HEK293 (cell line): Measurements from ENCODE around the gene FRYL.
A peak's percentile ranks its signal among the peaks of the same experiment; 100 is the strongest.

ENCODE experiments used
- CTCF ChIA-PET: fragments of 350-600 bp; formaldehyde crosslinking; extraction: SDS; loops from one replicate; lab custom pipeline; 2021; ENCODE audit warnings: antibody characterized with exemption; lab: Yijun Ruan, JAX
- POLR2A ChIA-PET: fragments of 300-600 bp; formaldehyde crosslinking; extraction: SDS; loops from one replicate; lab custom pipeline; 2020; ENCODE audit warnings: antibody characterized with exemption, inconsistent platforms; lab: Yijun Ruan, JAX
- H3K27ac ChIP-seq: fragments of 200-500 bp; sonication (Bioruptor generic); 2 replicates; pipeline ENCODE4 v1.5.1; 2014; ENCODE audit warnings: low read depth, low read length, control low read depth, inconsistent platforms; ENCODE audit errors: extremely low read depth
- H3K36me3 ChIP-seq, 2 experiments: fragments of 200-500 bp in 1 of 2; sonication (Bioruptor generic) in 1 of 2; 1 replicate in 1 of 2; 2 replicates in 1 of 2; pipeline ENCODE4 v1.5.1; 2014 to 2017; ENCODE audit warnings: inconsistent platforms in 2 of 2, low read length in 2 of 2; ENCODE audit not compliant: control insufficient read depth in 2 of 2, insufficient read depth in 1 of 2
- H3K4me1 ChIP-seq: fragments of 200-500 bp; sonication (Bioruptor generic); 2 replicates; pipeline ENCODE4 v1.5.1; 2014; ENCODE audit warnings: mild to moderate bottlenecking, low read length, inconsistent platforms; ENCODE audit not compliant: control insufficient read depth, insufficient read depth
- H3K4me3 ChIP-seq: 2 replicates; pipeline ENCODE4 v1.5.1; 2011; ENCODE audit warnings: low read depth, mild to moderate bottlenecking, control low read depth, low read length, moderate library complexity
- H3K9me3 ChIP-seq: fragments of 200-500 bp; sonication (Bioruptor generic); 2 replicates; pipeline ENCODE4 v1.5.1; 2014; ENCODE audit warnings: low read depth, low read length, inconsistent platforms; ENCODE audit not compliant: control insufficient read depth, insufficient read depth
- BCL11B ChIP-seq: fragments of 450-650 bp; formaldehyde crosslinking; IDR thresholded peaks from 2 replicates; pipeline ENCODE4 v1.5.1; 2016; ENCODE audit warnings: low read depth, missing biosample characterization, missing genetic modification characterization
- EGR2 ChIP-seq: fragments of 450-650 bp; formaldehyde crosslinking; IDR thresholded peaks from 2 replicates; pipeline ENCODE4 v1.5.1; 2016; ENCODE audit warnings: low read depth, missing biosample characterization, missing genetic modification characterization
- GLI2 ChIP-seq: fragments of 450-650 bp; formaldehyde crosslinking; IDR thresholded peaks from 2 replicates; pipeline ENCODE4; 2017; ENCODE audit warnings: missing biosample characterization, missing genetic modification characterization, low read depth, borderline replicate concordance
- INSM2 ChIP-seq: fragments of 450-650 bp; formaldehyde crosslinking; IDR thresholded peaks from 2 replicates; pipeline ENCODE4 v1.5.1; 2016; ENCODE audit warnings: missing biosample characterization, missing genetic modification characterization
- KLF9 ChIP-seq: fragments of 450-650 bp; formaldehyde crosslinking; IDR thresholded peaks from 2 replicates; pipeline ENCODE4 v1.5.1; 2016; ENCODE audit warnings: missing biosample characterization, missing genetic modification characterization, low read depth
- PATZ1 ChIP-seq: fragments of 450-650 bp; formaldehyde crosslinking; IDR thresholded peaks from 2 replicates; pipeline ENCODE4 v1.5.1; 2016; ENCODE audit warnings: missing biosample characterization, missing genetic modification characterization
- RBAK ChIP-seq: fragments of 450-650 bp; formaldehyde crosslinking; IDR thresholded peaks from 2 replicates; pipeline ENCODE4 v1.5.1; 2016; ENCODE audit warnings: missing biosample characterization, missing genetic modification characterization
- REST ChIP-seq: fragments of 450-650 bp; formaldehyde crosslinking; IDR thresholded peaks from 2 replicates; pipeline ENCODE4 v1.5.1; 2016; ENCODE audit warnings: missing biosample characterization, missing genetic modification characterization
- ZBTB1 ChIP-seq: fragments of 450-650 bp; formaldehyde crosslinking; IDR thresholded peaks from 2 replicates; pipeline ENCODE4 v1.5.1; 2016; ENCODE audit warnings: missing biosample characterization, missing genetic modification characterization
- ZFHX2 ChIP-seq: fragments of 450-650 bp; formaldehyde crosslinking; conservative IDR thresholded peaks from 2 replicates; pipeline ENCODE4 v1.5.1; 2016; ENCODE audit warnings: missing biosample characterization, missing genetic modification characterization
- ZNF121 ChIP-seq: fragments of 450-650 bp; formaldehyde crosslinking; IDR thresholded peaks from 2 replicates; pipeline ENCODE4 v1.5.1; 2016; ENCODE audit warnings: missing biosample characterization, missing genetic modification characterization
- ZNF138 ChIP-seq: fragments of 450-650 bp; formaldehyde crosslinking; IDR thresholded peaks from 2 replicates; pipeline ENCODE4 v1.5.1; 2016; ENCODE audit warnings: missing biosample characterization, missing genetic modification characterization, borderline replicate concordance
- ZNF148 ChIP-seq: fragments of 450-650 bp; formaldehyde crosslinking; IDR thresholded peaks from 2 replicates; pipeline ENCODE4 v1.5.0; 2017; ENCODE audit warnings: missing biosample characterization, missing genetic modification characterization, borderline replicate concordance
- ZNF157 ChIP-seq: fragments of 450-650 bp; formaldehyde crosslinking; IDR thresholded peaks from 2 replicates; pipeline ENCODE4 v1.5.1; 2016; ENCODE audit warnings: missing biosample characterization, missing genetic modification characterization
- ZNF174 ChIP-seq: fragments of 450-650 bp; formaldehyde crosslinking; IDR thresholded peaks from 2 replicates; pipeline ENCODE4 v1.5.0; 2017; ENCODE audit warnings: missing biosample characterization, mild to moderate bottlenecking, missing genetic modification characterization
- ZNF2 ChIP-seq: fragments of 450-650 bp; formaldehyde crosslinking; IDR thresholded peaks from 2 replicates; pipeline ENCODE4 v1.5.1; 2016; ENCODE audit warnings: missing biosample characterization, missing genetic modification characterization
- ZNF274 ChIP-seq, 2 experiments: fragments of 200-500 bp in 1 of 2; fragments of 450-650 bp in 1 of 2; sonication (Bioruptor generic) in 1 of 2; formaldehyde crosslinking in 1 of 2; IDR thresholded peaks; 2 replicates each; pipeline versions ENCODE4 v1.5.1 to v1.6.1; 2014 to 2016; ENCODE audit warnings: borderline replicate concordance in 1 of 2, inconsistent platforms in 1 of 2, low read length in 1 of 2, missing biosample characterization in 1 of 2, missing genetic modification characterization in 1 of 2
- ZNF324 ChIP-seq: fragments of 450-650 bp; formaldehyde crosslinking; IDR thresholded peaks from 2 replicates; pipeline ENCODE4 v1.5.1; 2016; ENCODE audit warnings: missing biosample characterization, missing genetic modification characterization
- ZNF335 ChIP-seq: fragments of 450-650 bp; formaldehyde crosslinking; conservative IDR thresholded peaks from 2 replicates; pipeline ENCODE4 v1.5.1; 2016; ENCODE audit warnings: missing biosample characterization, missing genetic modification characterization
- ZNF354C ChIP-seq: fragments of 450-650 bp; formaldehyde crosslinking; IDR thresholded peaks from 2 replicates; pipeline ENCODE4 v1.5.1; 2016; ENCODE audit warnings: missing biosample characterization, missing genetic modification characterization, low read depth, borderline replicate concordance
- ZNF548 ChIP-seq: fragments of 450-650 bp; formaldehyde crosslinking; IDR thresholded peaks from 2 replicates; pipeline ENCODE4 v1.5.1; 2016; ENCODE audit warnings: missing biosample characterization, missing genetic modification characterization
- ZNF600 ChIP-seq: fragments of 450-650 bp; formaldehyde crosslinking; IDR thresholded peaks from 2 replicates; pipeline ENCODE4 v1.5.1; 2016; ENCODE audit warnings: missing biosample characterization, missing genetic modification characterization
- ZNF629 ChIP-seq: fragments of 450-650 bp; formaldehyde crosslinking; IDR thresholded peaks from 2 replicates; pipeline ENCODE4 v1.5.1; 2017; ENCODE audit warnings: missing biosample characterization, missing genetic modification characterization
- ZNF660 ChIP-seq: fragments of 450-650 bp; IDR thresholded peaks from 2 replicates; pipeline ENCODE4 v1.5.1; 2018; ENCODE audit warnings: missing biosample characterization, mild to moderate bottlenecking, missing genetic modification characterization
- ZNF664 ChIP-seq: fragments of 450-650 bp; formaldehyde crosslinking; IDR thresholded peaks from 2 replicates; pipeline ENCODE4 v1.5.1; 2016; ENCODE audit warnings: missing biosample characterization, missing genetic modification characterization
- ZNF747 ChIP-seq: fragments of 450-650 bp; formaldehyde crosslinking; IDR thresholded peaks from 2 replicates; pipeline ENCODE4 v1.5.1; 2016; ENCODE audit warnings: missing biosample characterization, missing genetic modification characterization
- ZNF792 ChIP-seq: fragments of 450-650 bp; formaldehyde crosslinking; IDR thresholded peaks from 2 replicates; pipeline ENCODE4 v1.5.1; 2016; ENCODE audit warnings: missing biosample characterization, missing genetic modification characterization

FRYL gene

GRCh38 chr4:48470137-48470536 is 309.9 kb downstream of the FRYL start:
- TF ChIP-seq ZNF274 (IDR thresholded peaks at IDR 0.05; ENCODE audit: low read length) (no peak), ZNF274 (tag by site-specific recombination; IDR thresholded peaks at IDR 0.05; ENCODE audit: borderline replicate concordance) (no peak), ZNF354C (tag by site-specific recombination) (no peak), ZNF660 (tag by site-specific recombination) (no peak), ZNF600 (no peak), ZNF629 (tag by site-specific recombination) (no peak), REST (tag by site-specific recombination) (no peak), ZNF148 (no peak), ZNF335 (tag by site-specific recombination) (no peak), ZNF664 (tag by site-specific recombination) (no peak), PATZ1 (tag by site-specific recombination) (no peak), ZNF138 (tag by site-specific recombination) (no peak), GLI2 (no peak), ZNF548 (tag by site-specific recombination) (no peak), ZNF324 (tag by site-specific recombination) (no peak), ZNF174 (tag by site-specific recombination) (no peak)
- H3K4me1 ChIP-seq: no peaks in the 10 kb centered on the region
- H3K27ac ChIP-seq: no peak overlapping the region
- no peaks in the 10 kb centered on the region for H3K36me3 ChIP-seq
- H3K9me3 ChIP-seq: no peaks in the 10 kb centered on the region
- ChIA-PET POLR2A (no interaction called here), CTCF (interaction anchor here (1.0 kb wide), 1 partner anchor 154 kb away, joined by 3 read pairs; no protein-coding TSS in a partner anchor)
- H3K4me3 ChIP-seq: no peak overlapping the region

- TF ChIP-seq GLI2 (no peak), BCL11B (tag by site-specific recombination) (no peak), ZNF2 (tag by site-specific recombination) (no peak), ZBTB1 (tag by site-specific recombination) (no peak), ZNF747 (no peak), EGR2 (tag by site-specific recombination) (peak; percentile 83), ZNF121 (tag by site-specific recombination) (no peak), ZNF792 (tag by site-specific recombination) (no peak), INSM2 (tag by site-specific recombination) (no peak), ZNF629 (tag by site-specific recombination) (no peak), ZNF664 (tag by site-specific recombination) (no peak), KLF9 (no peak), ZFHX2 (tag by site-specific recombination) (peak; percentile 69), ZNF157 (tag by site-specific recombination) (no peak), RBAK (no peak)
- TF ChIP-seq, all 188 proteins: peak for 2
- Histone ChIP-seq H3K9me3 (no peaks in the 10 kb centered on the region), H3K36me3 (no peaks in the 10 kb centered on the region), H3K27ac (no peak overlapping the region), H3K4me1 (no peaks in the 10 kb centered on the region), H3K4me3 (no peak overlapping the region)
- CTCF ChIA-PET: no interaction called here
- POLR2A ChIA-PET: no interaction called here
Measured at GRCh38 chr4:48467891-48468290, 312.2 kb downstream of the FRYL start.
